VCaP (cell line): ENCODE data around the gene SGK1.
"Not testable (repeated sequence)": the region's sequence is repeated elsewhere in the genome, so short reads cannot be mapped to it uniquely, and the experiment has no call there.

Experiments used
- H3K27ac ChIP-seq: fragments of 450-650 bp; 2 replicates; pipeline ENCODE4 v1.5.1; 2017
- CTCF ChIP-seq: fragments of 450-650 bp; conservative IDR thresholded peaks from 2 replicates; pipeline ENCODE4 v1.5.1; 2017; ENCODE audit warnings: mild to moderate bottlenecking, moderate library complexity

The SGK1 gene

GRCh38 chr6:134341999-134342567 lies 24.2 kb upstream of the SGK1 start:
- TF ChIP-seq CTCF: no peak
- no peak overlapping the region for H3K27ac ChIP-seq

- H3K27ac ChIP-seq: no peak overlapping the region
- no peak for TF ChIP-seq CTCF
Measured at GRCh38 chr6:134340179-134340975, 22.5 kb upstream of the SGK1 start.

GRCh38 chr6:134339216-134339615 lies 21.3 kb upstream of the SGK1 start:
- no peak for TF ChIP-seq CTCF
- H3K27ac ChIP-seq: no peak overlapping the region

- no peak overlapping the region for H3K27ac ChIP-seq
- no peak for TF ChIP-seq CTCF
Measured at GRCh38 chr6:134331256-134331655, 13.3 kb upstream of the SGK1 start.

GRCh38 chr6:134330555-134330954 lies 12.6 kb upstream of the SGK1 start:
- TF ChIP-seq CTCF: no peak
- no peak overlapping the region for H3K27ac ChIP-seq

- H3K27ac ChIP-seq: no peak overlapping the region
- no peak for TF ChIP-seq CTCF
Measured at GRCh38 chr6:134328792-134329191, 10.9 kb upstream of the SGK1 start.

- no peak overlapping the region for H3K27ac ChIP-seq
- no peak for TF ChIP-seq CTCF
Measured at GRCh38 chr6:134328138-134328537, 10.2 kb upstream of the SGK1 start.

- not testable (repeated sequence) for H3K27ac ChIP-seq
Measured at GRCh38 chr6:134326192-134326591, 8.3 kb upstream of the SGK1 start.
